Measurements from ENCODE around the gene POTEF. TPM values are rescaled to one million over a fixed set of nuclear protein-coding genes. Genes with fewer than 3 reads are reported as not detected.
A peak's percentile ranks its signal among the peaks of the same experiment; 100 is the strongest.
"Not testable (repeated sequence)": the region's sequence is repeated elsewhere in the genome, so short reads cannot be mapped to it uniquely, and the experiment has no call there.

POTEF gene
- polyA plus RNA-seq, 3 donors from 2014 or later = not detected

GRCh38 chr2:130157354-130157753 is 28.3 kb upstream of the POTEF start:
- H3K36me3 Mint-ChIP-seq; H3K27me3 Mint-ChIP-seq (ENCODE audit: low read depth in 3 of 3); H3K9me3 Mint-ChIP-seq; H3K4me3 Mint-ChIP-seq: not testable (repeated sequence)
- peak in 2 of 3 donors; percentile 10 to 17 for DNase-seq
- peaks cover 22% of the 10 kb centered on the region in 2 donors for H3K4me1 Mint-ChIP-seq
- H3K27ac Mint-ChIP-seq = peak overlapping the region in 4 of 6 donors; percentile 65 to 88 (median 77)

DNA sequence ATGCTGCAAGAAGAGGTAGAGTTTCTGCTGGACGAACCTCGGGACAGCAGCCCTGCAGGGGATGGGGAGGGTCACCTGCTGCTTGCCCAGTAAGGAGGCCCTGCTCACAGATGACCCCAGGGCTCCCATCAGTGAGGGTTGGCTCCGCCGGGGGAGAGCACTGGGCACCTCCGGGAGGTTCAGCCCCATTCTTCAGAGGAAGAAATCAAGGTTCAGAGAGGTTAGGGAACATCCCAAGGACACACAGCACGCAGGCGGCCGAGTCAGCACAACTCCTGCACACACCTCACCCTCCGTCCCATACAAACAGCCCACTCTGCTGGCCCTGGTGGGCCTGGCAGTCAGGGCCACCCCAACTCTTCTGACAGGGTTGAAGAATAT is 27.6 kb upstream of the POTEF start:
- Mint-ChIP-seq H3K36me3 (peaks cover 0 to 4% (median 0%) of the 10 kb centered on the region in 3 donors), H3K27ac (peak overlapping the region in 2 of 6 donors; percentile 7 to 20), H3K4me1 (peaks cover 22% of the 10 kb centered on the region in 2 donors)

GRCh38 chr2:130155956-130156623 is 27.1 kb upstream of the POTEF start:
- not testable (repeated sequence) for H3K4me3 Mint-ChIP-seq; H3K9me3 Mint-ChIP-seq; H3K27me3 Mint-ChIP-seq (ENCODE audit: low read depth in 3 of 3); H3K36me3 Mint-ChIP-seq; DNase-seq
- Mint-ChIP-seq H3K4me1 (peaks cover 22% of the 10 kb centered on the region in 2 donors), H3K27ac (peak overlapping the region in 2 of 6 donors; percentile 7 to 20)

More for the DNA sequence above, 27.6 kb upstream of the POTEF start:
- no peak for DNase-seq
- no peak overlapping the region for H3K4me3 Mint-ChIP-seq
- H3K9me3 Mint-ChIP-seq = no peaks in the 10 kb centered on the region
- peaks cover 2 to 5% (median 4%) of the 10 kb centered on the region in 3 donors for H3K27me3 Mint-ChIP-seq (ENCODE audit: low read depth in 3 of 3)

GRCh38 chr2:130154773-130155765 is 26.0 kb upstream of the POTEF start:
- H3K27ac Mint-ChIP-seq = peak overlapping the region in 1 of 6 donors; percentile 7
- H3K36me3 Mint-ChIP-seq = peaks cover 0 to 4% (median 0%) of the 10 kb centered on the region in 3 donors
- H3K4me3 Mint-ChIP-seq = no peak overlapping the region
- peaks cover 1 to 5% (median 2%) of the 10 kb centered on the region in 3 donors for H3K27me3 Mint-ChIP-seq (ENCODE audit: low read depth in 3 of 3)
- peaks cover 18% of the 10 kb centered on the region in 2 donors for H3K4me1 Mint-ChIP-seq
- no peaks in the 10 kb centered on the region for H3K9me3 Mint-ChIP-seq
- no peak for DNase-seq

- peaks cover 17 to 18% of the 10 kb centered on the region in 2 donors for H3K4me1 Mint-ChIP-seq
- not testable (repeated sequence) for DNase-seq; H3K4me3 Mint-ChIP-seq; H3K36me3 Mint-ChIP-seq; H3K27me3 Mint-ChIP-seq (ENCODE audit: low read depth in 3 of 3); H3K9me3 Mint-ChIP-seq; H3K27ac Mint-ChIP-seq
Observed at GRCh38 chr2:130154423-130154770, 25.4 kb upstream of the POTEF start.

DNA sequence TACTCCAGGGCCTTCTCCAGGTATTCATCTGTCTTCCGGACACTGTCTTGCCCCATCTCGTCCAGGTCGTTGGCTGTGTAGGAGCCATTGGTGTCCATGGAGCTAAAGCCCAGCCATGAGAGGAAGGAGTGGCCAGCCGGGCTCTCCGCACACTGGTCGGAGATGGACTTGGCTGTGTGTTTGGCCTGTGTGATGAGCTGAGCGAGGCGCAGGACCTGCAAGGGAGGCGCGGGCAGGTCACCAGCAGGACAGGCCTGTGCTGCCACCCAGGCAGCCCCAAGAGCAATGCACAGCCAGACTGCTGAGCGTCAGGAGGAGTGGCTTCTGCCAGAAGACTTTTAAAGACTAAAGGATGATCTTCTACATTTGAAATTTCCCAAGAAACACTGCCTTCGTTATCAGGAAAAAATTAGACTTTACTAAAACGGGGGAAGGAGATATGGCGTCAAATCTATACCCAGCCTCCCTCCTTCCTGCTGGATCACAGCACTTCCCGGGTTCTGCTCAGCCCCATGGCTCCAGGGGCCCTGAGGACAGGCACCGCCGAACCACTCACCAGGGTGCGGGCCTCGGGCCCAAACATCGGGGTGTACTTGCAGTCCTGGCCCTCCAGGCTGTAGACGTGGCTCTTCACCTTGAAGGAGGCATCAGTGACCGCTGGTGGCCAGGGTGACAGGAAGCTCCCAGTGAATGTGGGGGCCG is 24.9 kb upstream of the POTEF start:
- not testable (repeated sequence) for DNase-seq; H3K4me3 Mint-ChIP-seq; H3K27me3 Mint-ChIP-seq (ENCODE audit: low read depth in 3 of 3); H3K27ac Mint-ChIP-seq; H3K36me3 Mint-ChIP-seq; H3K9me3 Mint-ChIP-seq
- H3K4me1 Mint-ChIP-seq = peaks cover 16 to 17% of the 10 kb centered on the region in 2 donors

DNA sequence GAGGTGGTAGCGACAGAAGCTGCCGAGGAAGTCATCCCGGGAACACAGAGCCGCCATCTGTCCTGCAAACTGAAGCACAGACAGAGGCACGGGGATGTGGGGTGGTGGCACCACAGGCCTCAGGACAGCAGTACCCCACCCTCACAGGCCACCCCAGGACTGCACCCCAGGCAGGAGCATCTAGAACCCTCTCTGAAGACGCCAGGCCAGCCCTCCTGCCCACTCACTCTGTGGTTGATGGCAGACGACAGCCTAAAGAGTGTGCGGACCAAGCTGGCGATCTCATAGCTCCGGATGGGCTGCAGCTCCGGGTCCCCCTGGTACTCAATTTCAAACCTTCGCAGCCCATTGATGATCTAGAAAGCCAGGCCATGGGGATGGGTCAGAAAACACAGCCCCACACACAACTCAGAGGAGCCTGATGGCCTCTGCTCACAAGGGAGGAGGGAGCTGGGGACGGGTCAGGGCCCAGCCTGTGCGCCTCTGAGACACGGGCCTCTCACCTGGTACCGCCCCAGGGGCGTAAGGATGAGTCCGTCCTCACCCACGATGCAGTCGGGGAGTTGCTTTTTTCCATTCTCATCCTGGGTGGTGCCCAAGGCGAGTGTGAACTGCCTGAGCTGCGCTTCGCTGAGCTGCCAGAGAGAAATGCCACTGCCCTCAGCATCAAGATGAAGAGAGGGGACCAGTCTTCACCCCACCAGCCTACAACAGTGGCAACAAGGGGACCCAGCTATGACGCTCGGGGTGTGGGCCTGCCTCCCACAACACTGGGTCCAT is 24.0 kb upstream of the POTEF start:
- DNase-seq = no peak
- no peaks in the 10 kb centered on the region for H3K9me3 Mint-ChIP-seq
- H3K4me3 Mint-ChIP-seq = no peak overlapping the region
- H3K27me3 Mint-ChIP-seq (ENCODE audit: low read depth in 3 of 3) = peaks cover under 1 to 5% (median 1%) of the 10 kb centered on the region in 3 donors
- peaks cover 7 to 8% of the 10 kb centered on the region in 2 donors for H3K4me1 Mint-ChIP-seq
- H3K36me3 Mint-ChIP-seq = peaks cover 0 to 4% (median 0%) of the 10 kb centered on the region in 3 donors
- no peak overlapping the region for H3K27ac Mint-ChIP-seq

DNA sequence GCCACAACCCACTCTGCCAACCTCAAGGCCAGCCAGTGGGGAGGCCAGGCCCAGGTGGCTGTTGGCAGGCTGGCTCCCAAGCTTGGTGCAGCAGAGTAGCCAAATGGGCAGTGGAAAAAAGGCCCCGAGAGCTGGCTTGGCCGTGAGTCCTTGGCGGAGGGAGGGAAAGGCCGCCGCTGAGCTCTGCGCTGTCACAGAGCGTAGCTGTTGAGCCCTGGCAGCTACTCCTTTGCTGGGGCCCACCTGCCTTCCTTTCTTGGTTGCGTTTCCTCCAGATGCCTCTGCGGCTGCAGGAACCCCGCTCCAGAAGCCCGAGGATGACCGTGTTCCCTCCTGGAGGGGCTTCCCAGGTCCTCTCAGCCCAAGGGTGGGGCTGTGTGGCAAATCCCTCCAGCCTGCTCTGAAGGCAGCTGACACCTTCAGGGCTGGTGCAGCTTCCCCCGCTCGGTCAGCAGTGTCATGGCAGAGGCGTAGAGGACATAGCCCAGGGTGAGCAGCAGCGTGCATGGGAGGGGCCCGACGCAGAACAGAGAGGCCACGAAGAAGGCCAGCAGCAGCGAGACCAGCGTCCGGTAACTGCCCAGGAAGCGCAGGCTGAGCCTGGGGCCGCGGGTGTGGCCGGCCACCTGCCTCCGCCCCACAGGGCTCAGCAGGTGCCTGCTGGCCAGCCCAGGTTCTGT is 23.3 kb upstream of the POTEF start:
- DNase-seq; H3K4me1 Mint-ChIP-seq; H3K27ac Mint-ChIP-seq; H3K27me3 Mint-ChIP-seq (ENCODE audit: low read depth in 3 of 3); H3K36me3 Mint-ChIP-seq; H3K4me3 Mint-ChIP-seq; H3K9me3 Mint-ChIP-seq: not testable (repeated sequence)

DNA sequence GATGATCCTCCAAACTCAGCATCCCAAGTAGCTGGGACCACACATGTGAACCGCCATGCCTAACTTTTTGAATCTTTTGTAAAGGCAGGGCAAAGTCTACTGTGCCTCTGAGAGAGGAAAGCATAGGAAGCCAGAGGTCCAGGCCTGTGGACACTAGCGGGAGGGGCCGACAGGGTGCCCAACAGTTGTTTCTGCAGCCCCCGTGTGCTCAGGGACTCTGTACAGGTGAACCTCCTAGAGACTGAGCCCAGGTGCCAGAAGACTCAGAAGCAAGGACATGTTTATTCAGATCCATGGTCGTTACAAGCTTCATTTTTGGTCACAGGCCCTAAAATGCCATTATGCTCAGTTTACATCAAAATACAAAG is 22.1 kb upstream of the POTEF start:
- H3K27me3 Mint-ChIP-seq (ENCODE audit: low read depth in 3 of 3); H3K4me3 Mint-ChIP-seq; H3K9me3 Mint-ChIP-seq; H3K27ac Mint-ChIP-seq; H3K36me3 Mint-ChIP-seq; DNase-seq; H3K4me1 Mint-ChIP-seq: not testable (repeated sequence)

- Mint-ChIP-seq H3K36me3 (peaks cover 0 to 4% (median 0%) of the 10 kb centered on the region in 3 donors), H3K27me3 (ENCODE audit: low read depth in 3 of 3) (peaks cover 3 to 7% (median 4%) of the 10 kb centered on the region in 3 donors), H3K9me3 (no peaks in the 10 kb centered on the region), H3K4me3 (no peak overlapping the region), H3K4me1 (no peaks in the 10 kb centered on the region), H3K27ac (peak overlapping the region in 1 of 6 donors; percentile 5)
- no peak for DNase-seq
Observed at GRCh38 chr2:130150181-130151144, 21.4 kb upstream of the POTEF start.

DNA sequence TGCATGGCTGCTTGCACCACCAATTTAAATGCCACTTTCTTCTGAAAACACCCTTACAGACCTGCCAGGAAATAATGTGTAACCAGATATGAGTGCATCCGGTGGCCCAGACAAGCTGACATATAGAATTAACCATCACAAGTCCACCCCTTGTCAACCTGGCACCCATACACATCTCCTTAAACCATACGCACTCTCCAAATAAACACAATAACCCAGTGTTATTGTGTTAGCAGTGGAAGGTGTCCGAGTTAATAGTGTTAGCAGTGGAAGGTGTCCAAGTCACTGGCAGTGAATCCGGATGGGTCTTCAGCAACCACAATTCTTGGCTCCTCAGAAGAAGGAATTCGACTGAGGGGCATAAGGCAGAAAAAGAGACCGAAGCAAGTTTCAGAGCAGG is 19.5 kb upstream of the POTEF start:
- peak overlapping the region in 1 of 6 donors; percentile 57 for H3K27ac Mint-ChIP-seq
- DNase-seq; H3K4me3 Mint-ChIP-seq; H3K36me3 Mint-ChIP-seq; H3K27me3 Mint-ChIP-seq (ENCODE audit: low read depth in 3 of 3); H3K4me1 Mint-ChIP-seq; H3K9me3 Mint-ChIP-seq: not testable (repeated sequence)

- H3K27me3 Mint-ChIP-seq (ENCODE audit: low read depth in 3 of 3) = peaks cover 3 to 11% (median 7%) of the 10 kb centered on the region in 3 donors
Observed at GRCh38 chr2:130145006-130145414, 16.0 kb upstream of the POTEF start, which contains the start of gene CCDC74B. CCDC74B (minus strand) TSS chr2:130145112; CDS start chr2:130144996, 116 bp downstream.

More at GRCh38 chr2:130145006-130145414, 16.0 kb upstream of the POTEF start, which contains the start of gene CCDC74B:
- peak; percentile 54 to 61 (median 60) for DNase-seq
- not testable (repeated sequence) for H3K36me3 Mint-ChIP-seq, H3K9me3 Mint-ChIP-seq
- Mint-ChIP-seq H3K4me3 (peak within 1 kb of the TSS; percentile 72 to 80 (median 78)), H3K4me1 (peaks cover 6 to 16% of the 10 kb centered on the region in 2 donors), H3K27ac (peak within 1 kb of the TSS in 3 of 6 donors; percentile 26 to 75 (median 50))

Measured in immature natural killer cell (primary cell).